ENCODE measurements around the gene CSMD2.

CSMD2 gene

DNA sequence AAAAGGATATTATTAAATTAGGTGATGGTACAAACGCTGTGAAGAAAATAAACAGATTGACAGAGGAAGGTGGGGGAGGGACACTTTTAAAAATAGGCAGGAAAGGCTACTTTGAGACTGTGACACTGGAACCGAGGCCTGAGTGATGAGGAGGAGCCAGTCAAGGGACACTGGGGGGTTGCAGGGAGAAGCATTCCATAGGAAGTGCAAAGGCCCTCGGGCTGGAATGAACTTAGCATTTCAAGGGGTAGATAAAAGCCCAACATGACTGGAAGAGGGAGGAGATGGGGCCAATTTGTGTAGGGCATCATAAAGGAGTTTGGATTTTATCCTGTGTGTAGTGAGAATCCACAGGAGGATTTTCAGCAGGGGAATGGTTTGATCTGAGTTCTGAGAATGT, 27.6 kb upstream of the CSMD2 start:
- TF ChIP-seq SIN3A (IDR thresholded peaks at IDR 0.05; ENCODE audit: borderline replicate concordance, insufficient read depth, low read length) = no peak
- TF ChIP-seq FOXP2 (optimal IDR thresholded peaks at IDR 0.05; ENCODE audit: borderline replicate concordance, extremely low read depth, extremely low read length, insufficient read depth) = no peak
- TF ChIP-seq TAF1 (IDR thresholded peaks at IDR 0.05; ENCODE audit: borderline replicate concordance, insufficient read depth, low read length) = no peak
- TF ChIP-seq POLR2AphosphoS5 (IDR thresholded peaks at IDR 0.05; ENCODE audit: low read depth, low read length) = no peak
- TF ChIP-seq, protein P1, sequence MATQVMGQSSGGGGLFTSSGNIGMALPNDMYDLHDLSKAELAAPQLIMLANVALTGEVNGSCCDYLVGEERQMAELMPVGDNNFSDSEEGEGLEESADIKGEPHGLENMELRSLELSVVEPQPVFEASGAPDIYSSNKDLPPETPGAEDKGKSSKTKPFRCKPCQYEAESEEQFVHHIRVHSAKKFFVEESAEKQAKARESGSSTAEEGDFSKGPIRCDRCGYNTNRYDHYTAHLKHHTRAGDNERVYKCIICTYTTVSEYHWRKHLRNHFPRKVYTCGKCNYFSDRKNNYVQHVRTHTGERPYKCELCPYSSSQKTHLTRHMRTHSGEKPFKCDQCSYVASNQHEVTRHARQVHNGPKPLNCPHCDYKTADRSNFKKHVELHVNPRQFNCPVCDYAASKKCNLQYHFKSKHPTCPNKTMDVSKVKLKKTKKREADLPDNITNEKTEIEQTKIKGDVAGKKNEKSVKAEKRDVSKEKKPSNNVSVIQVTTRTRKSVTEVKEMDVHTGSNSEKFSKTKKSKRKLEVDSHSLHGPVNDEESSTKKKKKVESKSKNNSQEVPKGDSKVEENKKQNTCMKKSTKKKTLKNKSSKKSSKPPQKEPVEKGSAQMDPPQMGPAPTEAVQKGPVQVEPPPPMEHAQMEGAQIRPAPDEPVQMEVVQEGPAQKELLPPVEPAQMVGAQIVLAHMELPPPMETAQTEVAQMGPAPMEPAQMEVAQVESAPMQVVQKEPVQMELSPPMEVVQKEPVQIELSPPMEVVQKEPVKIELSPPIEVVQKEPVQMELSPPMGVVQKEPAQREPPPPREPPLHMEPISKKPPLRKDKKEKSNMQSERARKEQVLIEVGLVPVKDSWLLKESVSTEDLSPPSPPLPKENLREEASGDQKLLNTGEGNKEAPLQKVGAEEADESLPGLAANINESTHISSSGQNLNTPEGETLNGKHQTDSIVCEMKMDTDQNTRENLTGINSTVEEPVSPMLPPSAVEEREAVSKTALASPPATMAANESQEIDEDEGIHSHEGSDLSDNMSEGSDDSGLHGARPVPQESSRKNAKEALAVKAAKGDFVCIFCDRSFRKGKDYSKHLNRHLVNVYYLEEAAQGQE (IDR thresholded peaks at IDR 0.05; ENCODE audit: insufficient read depth in 1 of 2, low read depth in 2 of 2, low read length in 2 of 2) = no peak

DNA sequence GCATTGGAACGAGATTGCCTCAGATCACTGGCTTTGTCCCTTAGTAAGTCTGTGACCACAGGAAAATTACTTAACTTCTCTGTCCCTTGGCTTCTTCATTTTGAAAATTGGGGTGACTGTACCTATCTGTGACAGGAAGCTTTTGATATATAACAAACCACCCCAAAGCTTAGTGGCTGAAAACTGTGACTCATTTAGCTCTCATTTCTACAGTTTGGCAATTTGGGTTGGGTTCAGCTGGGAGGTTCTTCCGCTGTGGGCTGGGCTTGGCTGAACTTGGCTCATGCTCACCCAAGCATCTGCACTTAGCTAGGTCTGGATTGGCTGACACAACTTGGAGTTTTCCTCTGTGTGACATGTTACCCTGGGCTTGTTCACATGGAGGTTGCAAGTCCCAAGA, 25.7 kb upstream of the CSMD2 start:
- TF ChIP-seq TAF1 (IDR thresholded peaks at IDR 0.05; ENCODE audit: borderline replicate concordance, insufficient read depth, low read length) = no peak
- TF ChIP-seq, protein P1 (IDR thresholded peaks at IDR 0.05; ENCODE audit: insufficient read depth in 1 of 2, low read depth in 2 of 2, low read length in 2 of 2) = no peak
- TF ChIP-seq FOXP2 (optimal IDR thresholded peaks at IDR 0.05; ENCODE audit: borderline replicate concordance, extremely low read depth, extremely low read length, insufficient read depth) = no peak
- no peak for TF ChIP-seq SIN3A (IDR thresholded peaks at IDR 0.05; ENCODE audit: borderline replicate concordance, insufficient read depth, low read length)
- no peak for TF ChIP-seq POLR2AphosphoS5 (IDR thresholded peaks at IDR 0.05; ENCODE audit: low read depth, low read length)

DNA sequence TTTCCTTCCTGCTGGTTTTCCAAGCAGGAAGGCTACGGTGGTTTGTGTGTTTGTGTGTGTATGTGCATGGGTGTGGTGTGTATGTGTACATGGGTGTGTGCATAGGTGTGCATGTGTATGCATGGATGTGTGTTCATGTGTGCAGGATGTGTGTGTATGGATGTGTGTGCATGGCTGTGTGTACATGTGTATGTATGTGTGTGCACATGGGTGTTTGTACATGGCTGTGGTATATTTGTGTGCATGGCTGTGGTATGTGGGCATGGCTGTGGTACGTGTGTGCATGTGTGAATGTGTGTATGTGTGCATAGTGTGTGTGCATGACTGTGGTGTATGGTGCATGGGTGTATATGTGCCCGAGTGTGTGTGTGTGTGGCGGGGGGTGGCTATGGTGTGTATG, 24.0 kb upstream of the CSMD2 start:
- TF ChIP-seq, protein P1 (IDR thresholded peaks at IDR 0.05; ENCODE audit: insufficient read depth in 1 of 2, low read depth in 2 of 2, low read length in 2 of 2) = no peak
- TF ChIP-seq POLR2AphosphoS5 (IDR thresholded peaks at IDR 0.05; ENCODE audit: low read depth, low read length) = no peak
- TF ChIP-seq TAF1 (IDR thresholded peaks at IDR 0.05; ENCODE audit: borderline replicate concordance, insufficient read depth, low read length) = no peak
- no peak for TF ChIP-seq FOXP2 (optimal IDR thresholded peaks at IDR 0.05; ENCODE audit: borderline replicate concordance, extremely low read depth, extremely low read length, insufficient read depth)
- TF ChIP-seq SIN3A (IDR thresholded peaks at IDR 0.05; ENCODE audit: borderline replicate concordance, insufficient read depth, low read length) = no peak

DNA sequence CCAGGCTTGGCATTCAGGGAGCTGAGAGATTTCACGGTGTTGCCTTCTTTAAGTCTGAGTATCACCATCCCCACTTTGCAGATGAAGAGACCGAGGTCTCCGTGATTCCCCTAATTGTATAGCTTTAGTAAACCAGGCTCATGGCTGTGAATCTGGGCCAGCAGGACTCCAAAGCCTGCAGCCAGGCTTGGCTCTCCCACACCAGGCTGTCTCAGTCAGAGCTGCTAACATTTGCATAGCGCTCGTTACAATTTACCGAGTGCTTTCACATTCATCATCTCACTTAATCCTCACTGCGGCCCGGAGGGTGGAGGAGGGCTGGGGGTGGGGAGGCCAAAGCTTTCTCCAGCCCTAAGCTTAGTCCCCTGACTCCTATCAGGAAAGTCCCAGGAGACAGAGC, 23.4 kb upstream of the CSMD2 start:
- no peak for TF ChIP-seq SIN3A (IDR thresholded peaks at IDR 0.05; ENCODE audit: borderline replicate concordance, insufficient read depth, low read length)
- no peak for TF ChIP-seq FOXP2 (optimal IDR thresholded peaks at IDR 0.05; ENCODE audit: borderline replicate concordance, extremely low read depth, extremely low read length, insufficient read depth)
- no peak for TF ChIP-seq POLR2AphosphoS5 (IDR thresholded peaks at IDR 0.05; ENCODE audit: low read depth, low read length)

DNA sequence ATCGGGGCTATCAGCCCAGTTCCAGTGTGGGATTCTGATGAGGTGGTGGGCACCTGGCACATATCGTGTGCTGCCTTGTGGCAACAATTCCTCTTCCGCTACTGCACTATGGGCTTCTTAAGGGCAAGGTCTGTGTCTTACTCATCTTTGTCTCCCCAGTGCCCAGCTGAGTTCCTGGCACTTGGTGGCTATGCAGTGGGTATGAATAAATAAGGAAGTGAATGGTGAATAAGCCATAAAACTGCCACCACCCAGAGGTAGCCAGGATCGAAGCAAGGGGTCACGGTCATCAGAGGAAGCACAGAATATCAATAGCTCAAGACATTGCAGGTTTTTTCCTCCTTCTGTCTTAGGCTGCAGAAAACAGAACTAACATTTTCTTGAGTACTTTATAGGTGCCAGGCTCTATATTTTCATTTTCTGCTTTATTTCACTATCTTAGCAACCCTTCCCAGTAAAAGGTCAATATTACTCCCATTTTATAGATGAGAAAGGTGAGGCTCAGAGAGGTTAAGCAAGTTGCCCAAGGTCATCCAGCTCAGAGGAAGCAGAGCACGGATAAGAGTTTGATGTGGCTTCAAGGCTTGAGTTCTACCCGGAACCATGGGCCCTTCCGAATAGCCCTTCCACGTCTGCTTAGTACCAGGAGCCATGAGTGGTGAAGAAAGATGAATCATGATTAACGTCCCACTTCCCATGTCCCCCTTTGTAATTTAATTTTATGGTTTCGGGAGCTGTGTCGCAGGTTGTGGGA, 21.9 kb upstream of the CSMD2 start:
- no peak for TF ChIP-seq SIN3A (IDR thresholded peaks at IDR 0.05; ENCODE audit: borderline replicate concordance, insufficient read depth, low read length)
- TF ChIP-seq, protein P1 (IDR thresholded peaks at IDR 0.05; ENCODE audit: insufficient read depth in 1 of 2, low read depth in 2 of 2, low read length in 2 of 2) = no peak
- TF ChIP-seq FOXP2 (optimal IDR thresholded peaks at IDR 0.05; ENCODE audit: borderline replicate concordance, extremely low read depth, extremely low read length, insufficient read depth) = no peak

All from PFSK-1 (cell line).